Pancreas (tissue), 10 donors: Measurements from ENCODE around the gene ZNF692. TPM values are rescaled to one million over a fixed set of nuclear protein-coding genes. Genes with fewer than 3 reads are reported as not detected.
"Not testable (repeated sequence)": the region's sequence is repeated elsewhere in the genome, so short reads cannot be mapped to it uniquely, and the experiment has no call there.

Source experiments
- ATAC-seq, 4 donors: fragments of 200-7000 bp; cut with Tn5 transposase; one replicate each; pipeline versions ENCODE4 v1.8.0 to v1.9.1; 2020; ENCODE audit warnings: mild to moderate bottlenecking in 4 of 4, moderate library complexity in 4 of 4
- DNase-seq, 6 donors: peaks; one replicate each; pipeline ENCODE4 v3.0.0-alpha.2; 2020
- FAIRE-seq: peaks from 2 replicates; lab custom pipeline; 2012; peaks lifted over from hg19 to GRCh38; lab: Jason Lieb, UNC
- H3K27ac ChIP-seq, 4 donors: fragments of 200-600 bp; sonication (generic); 1 replicate in 3 of 4; 2 replicates in 1 of 4; pipeline versions ENCODE4 v1.5.0 to v1.8.0; 2020
- H3K27me3 ChIP-seq, 4 donors: fragments of 200-600 bp; one replicate each; pipeline ENCODE4 v1.8.0; 2021
- H3K36me3 ChIP-seq, 3 donors: fragments of 200-600 bp; sonication (generic) in 1 of 3; one replicate each; pipeline versions ENCODE4 v1.5.0 to v1.8.0; 2020 to 2021
- H3K4me1 ChIP-seq, 3 donors: fragments of 200-600 bp; one replicate each; pipeline ENCODE4 v1.8.0; 2021
- H3K4me3 ChIP-seq, 4 donors: fragments of 200-600 bp; sonication (generic) in 2 of 4; one replicate each; pipeline versions ENCODE4 v1.5.0 to v1.8.0; 2020 to 2021
- H3K9me3 ChIP-seq, 4 donors: fragments of 200-600 bp; one replicate each; pipeline ENCODE4 v1.8.0; 2021
- WGBS, 2 donors: extraction: QIAGEN DNeasy Blood & Tissue Kit; methylation state at CpG; one replicate each; pipeline ENCODE4 v1.1.7; 2013; 5-methylcytosine and 5-hydroxymethylcytosine counted together
- intact Hi-C, 3 donors: fragments of 100-400 bp; cut with DNase I; formaldehyde crosslinking; loops; one replicate each; pipeline versions ENCODE4 v1.11.1 to v1.14.2; 2022
- polyA plus RNA-seq, 2 donors: library from polyadenylated mRNA; stranded (reverse); fragments of 200-250 nt; gene quantifications; one replicate each; pipeline ENCODE4 v1.2.3, GENCODE V29; 2013
- total RNA-seq, 6 donors: library from RNA; stranded (reverse); fragmentation: NEBNext Ultra II Directional in 4 of 6; extraction: Animal tissue kit (Norgen Biotek cat#: 25700) in 4 of 6; gene quantifications; one replicate each; pipeline versions ENCODE4 v1.2.1 to v1.2.4, GENCODE V29; 2021 to 2023
- TF ChIP-seq, protein P1 (sequence below), 4 donors: fragments of 200-600 bp; sonication (generic) in 3 of 4; IDR thresholded peaks; one replicate each; pipeline versions ENCODE4 v1.5.0 to v1.8.0; 2021; ENCODE audit warnings: antibody characterized with exemption in 4 of 4
- donor health status: healthy with polysubstance abuse.
- donor health status: DM: no; HTN: no; CAD: no; lungs with moderate emphysema.
- donor health status: DM: no; HTN: no; CAD: no.
- donor health status: control.
- donor health status: control.
- donor health status: Bipolar disorder and iron deficiency.
- donor health status: DM: yes; HTN: yes; CAD: no.
- donor health status: DM: no; HTN: no; CAD: no.
- donor health status: DM: no; HTN: no; CAD: no.
- donor health status: DM: yes; HTN: yes; CAD: no.

The ZNF692 gene
- total and polyA plus RNA-seq, 8 donors, result 11.9 to 233 (median 21.6) TPM

GRCh38 chr1:248890549-248891498 lies 31.9 kb upstream of the ZNF692 start:
- no peaks in the 10 kb centered on the region for H3K36me3 ChIP-seq
- H3K4me1 ChIP-seq, result no peaks in the 10 kb centered on the region
- whole genome bisulfite sequencing, 2 donors, result 77 to 82% methylated on average over 9 of the region's 9 CpGs
- TF ChIP-seq, protein P1, sequence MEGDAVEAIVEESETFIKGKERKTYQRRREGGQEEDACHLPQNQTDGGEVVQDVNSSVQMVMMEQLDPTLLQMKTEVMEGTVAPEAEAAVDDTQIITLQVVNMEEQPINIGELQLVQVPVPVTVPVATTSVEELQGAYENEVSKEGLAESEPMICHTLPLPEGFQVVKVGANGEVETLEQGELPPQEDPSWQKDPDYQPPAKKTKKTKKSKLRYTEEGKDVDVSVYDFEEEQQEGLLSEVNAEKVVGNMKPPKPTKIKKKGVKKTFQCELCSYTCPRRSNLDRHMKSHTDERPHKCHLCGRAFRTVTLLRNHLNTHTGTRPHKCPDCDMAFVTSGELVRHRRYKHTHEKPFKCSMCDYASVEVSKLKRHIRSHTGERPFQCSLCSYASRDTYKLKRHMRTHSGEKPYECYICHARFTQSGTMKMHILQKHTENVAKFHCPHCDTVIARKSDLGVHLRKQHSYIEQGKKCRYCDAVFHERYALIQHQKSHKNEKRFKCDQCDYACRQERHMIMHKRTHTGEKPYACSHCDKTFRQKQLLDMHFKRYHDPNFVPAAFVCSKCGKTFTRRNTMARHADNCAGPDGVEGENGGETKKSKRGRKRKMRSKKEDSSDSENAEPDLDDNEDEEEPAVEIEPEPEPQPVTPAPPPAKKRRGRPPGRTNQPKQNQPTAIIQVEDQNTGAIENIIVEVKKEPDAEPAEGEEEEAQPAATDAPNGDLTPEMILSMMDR (IDR thresholded peaks at IDR 0.05), result no peak
- intact Hi-C loops, result no loop called here
- ATAC-seq (no peak), DNase-seq (no peak), FAIRE-seq (no peak)
- H3K4me3 ChIP-seq, result no peak overlapping the region
- H3K9me3 ChIP-seq, result no peaks in the 10 kb centered on the region
- H3K27ac ChIP-seq, result no peak overlapping the region
- no peaks in the 10 kb centered on the region for H3K27me3 ChIP-seq

DNA sequence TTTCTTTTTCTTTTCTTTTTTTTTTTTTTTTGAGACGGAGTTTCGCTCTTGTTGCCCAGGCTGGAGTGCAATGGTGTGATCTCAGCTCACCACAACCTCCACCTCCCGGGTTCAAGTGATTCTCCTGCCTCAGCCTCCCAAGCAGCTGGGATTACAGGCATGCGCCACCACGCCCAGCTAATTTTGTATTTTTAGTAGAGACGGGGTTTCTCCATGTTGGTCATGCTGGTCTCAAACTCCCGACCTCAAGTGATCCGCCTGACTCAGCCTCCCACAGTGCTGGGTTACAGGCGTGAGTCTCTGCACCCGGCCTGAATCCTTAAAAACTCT lies 31.0 kb upstream of the ZNF692 start:
- H3K4me3 ChIP-seq, H3K27ac ChIP-seq, DNase-seq, FAIRE-seq, H3K4me1 ChIP-seq, H3K27me3 ChIP-seq, H3K36me3 ChIP-seq, H3K9me3 ChIP-seq, ATAC-seq, intact Hi-C loops: not testable (repeated sequence)
- WGBS, 2 donors, result 78 to 85% methylated on average over 10 of the region's 10 CpGs

DNA sequence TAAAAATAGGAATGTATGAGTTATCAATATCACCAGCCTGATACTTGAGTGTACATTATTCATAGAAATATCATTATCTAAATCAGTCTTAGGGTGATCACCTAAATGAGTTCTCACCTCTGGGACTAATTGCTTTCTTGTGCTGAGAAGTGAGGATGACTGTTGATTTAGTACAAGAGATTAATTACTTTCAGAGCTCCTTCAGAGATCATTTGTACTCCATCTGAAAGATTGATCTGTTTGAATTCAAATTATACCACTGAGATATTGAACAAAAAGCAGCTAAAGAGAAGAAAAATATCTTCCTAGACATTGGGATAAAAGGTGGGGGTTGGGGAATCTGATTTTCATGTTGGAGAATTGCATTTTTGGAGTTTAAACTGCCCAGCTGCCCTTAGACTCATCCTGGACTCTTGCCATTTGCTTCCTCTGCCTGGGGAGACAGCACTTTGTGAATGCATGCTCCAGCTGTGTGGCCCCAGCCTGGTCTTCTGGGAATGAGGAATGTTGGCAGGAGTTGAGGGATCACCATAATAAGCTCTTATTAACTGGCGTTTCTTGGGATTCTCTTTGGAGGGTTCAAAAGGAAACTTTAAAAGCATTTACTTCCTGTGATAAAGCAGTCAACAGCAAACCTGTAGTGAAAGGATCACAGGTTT lies 27.5 kb upstream of the ZNF692 start:
- H3K36me3 ChIP-seq, result no peaks in the 10 kb centered on the region
- no peaks in the 10 kb centered on the region for H3K4me1 ChIP-seq
- no peak overlapping the region for H3K27ac ChIP-seq
- no peak overlapping the region for H3K4me3 ChIP-seq
- DNase-seq (no peak), ATAC-seq (no peak), FAIRE-seq (no peak)
- H3K27me3 ChIP-seq, result no peaks in the 10 kb centered on the region
- 29 to 48% methylated on average over 1 of the region's 1 CpG for WGBS, 2 donors
- H3K9me3 ChIP-seq, result no peaks in the 10 kb centered on the region
- TF ChIP-seq, protein P1 (IDR thresholded peaks at IDR 0.05), result no peak
- intact Hi-C loops, result no loop called here

DNA sequence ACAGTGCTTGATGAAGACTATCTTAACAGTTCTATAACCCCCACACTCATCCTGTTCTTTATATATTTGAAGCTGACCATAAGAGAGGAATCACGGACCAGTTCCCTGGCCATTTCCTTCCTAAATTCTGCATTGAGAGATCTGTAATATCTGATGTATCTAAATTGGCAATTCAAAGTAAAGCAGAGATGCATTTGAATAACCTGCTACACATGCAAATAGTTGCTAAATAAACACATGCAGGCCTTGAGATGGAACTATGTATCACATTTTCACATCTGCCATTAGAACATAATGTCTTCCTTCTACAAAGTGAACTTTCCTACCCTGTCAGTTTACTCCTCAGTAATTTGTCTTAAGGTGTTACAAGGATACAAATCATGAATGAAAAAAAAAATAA lies 26.8 kb upstream of the ZNF692 start:
- Histone ChIP-seq H3K4me3 (no peak overlapping the region), H3K4me1 (no peaks in the 10 kb centered on the region), H3K9me3 (no peaks in the 10 kb centered on the region), H3K27me3 (no peaks in the 10 kb centered on the region), H3K27ac (no peak overlapping the region), H3K36me3 (no peaks in the 10 kb centered on the region)
- FAIRE-seq (no peak), ATAC-seq (no peak), DNase-seq (no peak)
- TF ChIP-seq, protein P1 (IDR thresholded peaks at IDR 0.05), result no peak
- WGBS, 2 donors, result 75 to 92% methylated on average over 1 of the region's 1 CpG
- intact Hi-C loops, result no loop called here

- Histone ChIP-seq H3K4me3 (no peak overlapping the region), H3K36me3 (no peaks in the 10 kb centered on the region), H3K27ac (no peak overlapping the region), H3K4me1 (no peaks in the 10 kb centered on the region), H3K9me3 (no peaks in the 10 kb centered on the region), H3K27me3 (no peaks in the 10 kb centered on the region)
- FAIRE-seq (no peak), ATAC-seq (no peak), DNase-seq (no peak)
- WGBS, 2 donors, result 40 to 54% methylated on average over 1 of the region's 1 CpG
- intact Hi-C loops, result no loop called here
- TF ChIP-seq, protein P1 (IDR thresholded peaks at IDR 0.05), result no peak
Measured at GRCh38 chr1:248884632-248885295, 25.9 kb upstream of the ZNF692 start.

- H3K4me3 ChIP-seq, ATAC-seq, H3K36me3 ChIP-seq, intact Hi-C loops, H3K9me3 ChIP-seq, H3K27me3 ChIP-seq, H3K4me1 ChIP-seq, FAIRE-seq, DNase-seq, H3K27ac ChIP-seq: not testable (repeated sequence)
- WGBS, 2 donors, result 74 to 89% methylated on average over 5 to 7 of the region's 7 CpGs
Measured at GRCh38 chr1:248882427-248882826, 23.5 kb upstream of the ZNF692 start.
